T-cell (primary cell): ENCODE data around the gene SCYL1. TPM values are rescaled to one million over a fixed set of nuclear protein-coding genes. Genes with fewer than 3 reads are reported as not detected.

Experiments used
- ATAC-seq, 4 experiments: fragments of 200-7000 bp in 3 of 4; fragments of 150-1000 bp in 1 of 4; cut with Tn5 transposase; replicated peaks in 1 of 4; 1 replicate in 3 of 4; 2 replicates in 1 of 4; pipeline ENCODE4 v1.10.0; 2021; ENCODE audit warnings: moderate library complexity in 3 of 4, mild to moderate bottlenecking in 2 of 4, moderate number of reproducible peaks in 1 of 4
- CTCF ChIA-PET, 2 donors: fragments of 300-600 bp; sonication (Branson Sonifier 250); formaldehyde crosslinking; loops; one replicate each; lab custom pipeline; 2022; ENCODE audit warnings: antibody characterized with exemption in 2 of 2; lab: Charles Lee
- POLR2A ChIA-PET, 2 donors: fragments of 300-600 bp; sonication (Branson Sonifier 250); formaldehyde crosslinking; loops; one replicate each; lab custom pipeline; 2022; ENCODE audit warnings: antibody characterized with exemption in 2 of 2; lab: Charles Lee
- DNase-seq, 35 experiments: peaks; one replicate each; pipeline versions ENCODE4 v3.0.0 to v3.0.0-alpha.2; 2013 to 2023
- H3K27ac ChIP-seq: one replicate; pipeline ENCODE4 v1.5.1; 2013; ENCODE audit warnings: low read length
- H3K27me3 ChIP-seq, 2 experiments: replicated peaks in 1 of 2; 1 replicate in 1 of 2; 2 replicates in 1 of 2; pipeline versions ENCODE4 v1.6.1 to v1.7.0; 2013; ENCODE audit warnings: low read length in 1 of 2, mixed read lengths in 1 of 2; ENCODE audit not compliant: control insufficient read depth in 2 of 2, insufficient read depth in 2 of 2; ENCODE audit errors: extremely low read depth in 1 of 2
- H3K36me3 ChIP-seq, 2 donors: 1 replicate in 1 of 2; 2 replicates in 1 of 2; pipeline versions ENCODE4 v1.6.1 to v1.7.0; 2013; ENCODE audit warnings: low read length in 1 of 2; ENCODE audit not compliant: control insufficient read depth in 2 of 2, insufficient read depth in 1 of 2; ENCODE audit errors: extremely low read depth in 1 of 2
- H3K4me1 ChIP-seq, 2 experiments: 1 replicate in 1 of 2; 2 replicates in 1 of 2; pipeline versions ENCODE4 v1.6.1 to v1.7.0; 2013; ENCODE audit warnings: low read length in 2 of 2, mixed read lengths in 1 of 2; ENCODE audit not compliant: insufficient read depth in 2 of 2, control insufficient read depth in 1 of 2; ENCODE audit errors: extremely low read depth in 1 of 2
- H3K4me3 ChIP-seq, 2 donors: 1 replicate in 1 of 2; 2 replicates in 1 of 2; pipeline versions ENCODE4 v1.5.1 to v1.7.0; 2013; ENCODE audit warnings: mild to moderate bottlenecking in 2 of 2, low read length in 1 of 2, moderate library complexity in 1 of 2; ENCODE audit not compliant: control insufficient read depth in 1 of 2; ENCODE audit errors: extremely low read depth in 1 of 2
- H3K9me3 ChIP-seq: 2 replicates; pipeline ENCODE4 v1.7.0; 2013
- H3K27ac Mint-ChIP-seq, 2 donors: one replicate each; pipeline ENCODE4 v1.8.0; 2020 to 2021; ENCODE audit warnings: mild to moderate bottlenecking in 2 of 2, mixed read lengths in 2 of 2
- H3K27me3 Mint-ChIP-seq, 2 donors: one replicate each; pipeline ENCODE4 v1.8.0; 2021 to 2022; ENCODE audit warnings: mixed read lengths in 2 of 2
- H3K36me3 Mint-ChIP-seq: one replicate; pipeline ENCODE4 v1.8.0; 2021; ENCODE audit warnings: mixed read lengths
- H3K4me1 Mint-ChIP-seq, 3 donors: one replicate each; pipeline ENCODE4 v1.8.0; 2020 to 2022; ENCODE audit warnings: mixed read lengths in 3 of 3, mild to moderate bottlenecking in 1 of 3
- H3K4me3 Mint-ChIP-seq, 3 donors: one replicate each; pipeline ENCODE4 v1.8.0; 2020 to 2022; ENCODE audit warnings: mild to moderate bottlenecking in 3 of 3, mixed read lengths in 3 of 3, moderate library complexity in 3 of 3
- H3K9me3 Mint-ChIP-seq, 3 donors: one replicate each; pipeline ENCODE4 v1.8.0; 2020 to 2022; ENCODE audit warnings: mixed read lengths in 3 of 3
- WGBS: methylation state at CpG from one replicate; pipeline ENCODE4 v1.1.5; 2013; ENCODE audit warnings: missing lambda C conversion rate; ENCODE audit not compliant: insufficient coverage; 5-methylcytosine and 5-hydroxymethylcytosine counted together
- total RNA-seq, 35 experiments: library from RNA in 6 of 35; stranded (reverse) in 6 of 35; fragments of 120-200 nt in 1 of 35; gene quantifications; one replicate each; pipeline versions ENCODE4 v1.2.1 to v1.2.4 and lab custom pipeline; 2013 to 2026

SCYL1 gene
- total RNA-seq, 5 donors from 2014 or later (not counting 1 experiment from before 2014, with no cell fraction given) = 66.4 to 96.8 (median 76.8) TPM

DNA sequence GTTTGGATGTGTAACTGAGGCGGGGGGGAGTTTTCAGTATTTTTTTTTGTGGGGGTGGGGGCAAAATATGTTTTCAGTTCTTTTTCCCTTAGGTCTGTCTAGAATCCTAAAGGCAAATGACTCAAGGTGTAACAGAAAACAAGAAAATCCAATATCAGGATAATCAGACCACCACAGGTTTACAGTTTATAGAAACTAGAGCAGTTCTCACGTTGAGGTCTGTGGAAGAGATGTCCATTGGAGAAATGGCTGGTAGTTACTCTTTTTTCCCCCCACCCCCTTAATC is 23.8 kb upstream of the SCYL1 start:
- Histone ChIP-seq H3K9me3 (no peaks in the 10 kb centered on the region), H3K4me1 (peaks cover 34 to 39% of the 10 kb centered on the region in 2 experiments), H3K27ac (peak overlapping the region; percentile 97), H3K27me3 (no peaks in the 10 kb centered on the region), H3K4me3 (peak overlapping the region; percentile 79 to 100), H3K36me3 (peaks cover 3 to 55% of the 10 kb centered on the region in 2 donors)
- peaks cover 30 to 56% (median 39%) of the 10 kb centered on the region in 3 donors for H3K4me1 Mint-ChIP-seq
- no peak overlapping the region for H3K4me3 Mint-ChIP-seq
- ChIA-PET CTCF (interaction anchor here in 1 of 2 donors (1.0 to 5.3 kb wide), 4 partner anchors 29 to 85 kb away, joined by 3 to 29 read pairs (median 16); no protein-coding TSS in a partner anchor), POLR2A (interaction anchor here (0.6 to 7.8 kb wide), 7 partner anchors 23 to 358 kb away, joined by 3 to 306 read pairs (median 50); partner anchors contain the start of gene NEAT1 (in 2 of the 2))
- WGBS = no CpG with 5 or more reads among the region's 2 CpGs
- no peaks in the 10 kb centered on the region for H3K27me3 Mint-ChIP-seq
- ATAC-seq (no peak), DNase-seq (no peak)
- no peaks in the 10 kb centered on the region for H3K9me3 Mint-ChIP-seq
- no peak overlapping the region for H3K27ac Mint-ChIP-seq
- H3K36me3 Mint-ChIP-seq = peaks cover 27% of the 10 kb centered on the region

DNA sequence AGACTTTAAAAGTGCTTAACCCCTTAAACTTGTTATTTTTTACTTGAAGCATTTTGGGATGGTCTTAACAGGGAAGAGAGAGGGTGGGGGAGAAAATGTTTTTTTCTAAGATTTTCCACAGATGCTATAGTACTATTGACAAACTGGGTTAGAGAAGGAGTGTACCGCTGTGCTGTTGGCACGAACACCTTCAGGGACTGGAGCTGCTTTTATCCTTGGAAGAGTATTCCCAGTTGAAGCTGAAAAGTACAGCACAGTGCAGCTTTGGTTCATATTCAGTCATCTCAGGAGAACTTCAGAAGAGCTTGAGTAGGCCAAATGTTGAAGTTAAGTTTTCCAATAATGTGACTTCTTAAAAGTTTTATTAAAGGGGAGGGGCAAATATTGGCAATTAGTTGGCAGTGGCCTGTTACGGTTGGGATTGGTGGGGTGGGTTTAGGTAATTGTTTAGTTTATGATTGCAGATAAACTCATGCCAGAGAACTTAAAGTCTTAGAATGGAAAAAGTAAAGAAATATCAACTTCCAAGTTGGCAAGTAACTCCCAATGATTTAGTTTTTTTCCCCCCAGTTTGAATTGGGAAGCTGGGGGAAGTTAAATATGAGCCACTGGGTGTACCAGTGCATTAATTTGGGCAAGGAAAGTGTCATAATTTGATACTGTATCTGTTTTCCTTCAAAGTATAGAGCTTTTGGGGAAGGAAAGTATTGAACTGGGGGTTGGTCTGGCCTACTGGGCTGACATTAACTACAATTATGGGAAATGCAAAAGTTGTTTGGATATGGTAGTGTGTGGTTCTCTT is 23.2 kb upstream of the SCYL1 start:
- ChIA-PET POLR2A (interaction anchor here (0.6 to 7.8 kb wide), 15 partner anchors 9 to 1230 kb away, joined by 3 to 306 read pairs (median 3); partner anchors contain the start of genes NEAT1 (in 1 of the 2) and SF1 (in 1 of the 2)), CTCF (interaction anchor here (0.5 to 5.3 kb wide), 7 partner anchors 68 to 1476 kb away, joined by 3 to 29 read pairs (median 4); partner anchors contain the start of gene TIGD3 (in 1 of the 2))
- Mint-ChIP-seq H3K27me3 (no peaks in the 10 kb centered on the region), H3K4me3 (no peak overlapping the region), H3K9me3 (no peaks in the 10 kb centered on the region), H3K27ac (no peak overlapping the region), H3K36me3 (peaks cover 32% of the 10 kb centered on the region), H3K4me1 (peaks cover 30 to 56% (median 39%) of the 10 kb centered on the region in 3 donors)
- WGBS = 0% methylated on average over 3 of the region's 3 CpGs
- ATAC-seq (no peak), DNase-seq (no peak)
- peaks cover 3 to 60% of the 10 kb centered on the region in 2 donors for H3K36me3 ChIP-seq
- H3K9me3 ChIP-seq = no peaks in the 10 kb centered on the region
- H3K27ac ChIP-seq = peak overlapping the region; percentile 97
- peak overlapping the region; percentile 79 to 100 for H3K4me3 ChIP-seq
- H3K4me1 ChIP-seq = peaks cover 34 to 37% of the 10 kb centered on the region in 2 experiments
- no peaks in the 10 kb centered on the region for H3K27me3 ChIP-seq

DNA sequence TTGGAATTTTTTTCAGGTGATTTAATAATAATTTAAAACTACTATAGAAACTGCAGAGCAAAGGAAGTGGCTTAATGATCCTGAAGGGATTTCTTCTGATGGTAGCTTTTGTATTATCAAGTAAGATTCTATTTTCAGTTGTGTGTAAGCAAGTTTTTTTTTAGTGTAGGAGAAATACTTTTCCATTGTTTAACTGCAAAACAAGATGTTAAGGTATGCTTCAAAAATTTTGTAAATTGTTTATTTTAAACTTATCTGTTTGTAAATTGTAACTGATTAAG is 22.7 kb upstream of the SCYL1 start:
- Mint-ChIP-seq H3K4me3 (no peak overlapping the region), H3K27me3 (no peaks in the 10 kb centered on the region), H3K36me3 (peaks cover 32% of the 10 kb centered on the region), H3K4me1 (peaks cover 30 to 56% (median 39%) of the 10 kb centered on the region in 3 donors), H3K9me3 (no peaks in the 10 kb centered on the region), H3K27ac (no peak overlapping the region)
- no peak for ATAC-seq
- POLR2A ChIA-PET = interaction anchor here (0.6 to 7.8 kb wide), 17 partner anchors 9 to 811 kb away, joined by 3 to 306 read pairs (median 3); partner anchors contain the start of genes NEAT1 (in 1 of the 2) and SF1 (in 1 of the 2)
- no peak for DNase-seq
- Histone ChIP-seq H3K27ac (peak overlapping the region; percentile 97), H3K9me3 (no peaks in the 10 kb centered on the region), H3K36me3 (peaks cover 3 to 60% of the 10 kb centered on the region in 2 donors), H3K4me3 (peak overlapping the region; percentile 79 to 100), H3K27me3 (no peaks in the 10 kb centered on the region), H3K4me1 (peaks cover 34 to 38% of the 10 kb centered on the region in 2 experiments)
- CTCF ChIA-PET = interaction anchor here (0.7 to 1.5 kb wide), 5 partner anchors 68 to 148 kb away, joined by 3 to 5 read pairs (median 4); partner anchors contain the start of gene TIGD3 (in 1 of the 2)

DNA sequence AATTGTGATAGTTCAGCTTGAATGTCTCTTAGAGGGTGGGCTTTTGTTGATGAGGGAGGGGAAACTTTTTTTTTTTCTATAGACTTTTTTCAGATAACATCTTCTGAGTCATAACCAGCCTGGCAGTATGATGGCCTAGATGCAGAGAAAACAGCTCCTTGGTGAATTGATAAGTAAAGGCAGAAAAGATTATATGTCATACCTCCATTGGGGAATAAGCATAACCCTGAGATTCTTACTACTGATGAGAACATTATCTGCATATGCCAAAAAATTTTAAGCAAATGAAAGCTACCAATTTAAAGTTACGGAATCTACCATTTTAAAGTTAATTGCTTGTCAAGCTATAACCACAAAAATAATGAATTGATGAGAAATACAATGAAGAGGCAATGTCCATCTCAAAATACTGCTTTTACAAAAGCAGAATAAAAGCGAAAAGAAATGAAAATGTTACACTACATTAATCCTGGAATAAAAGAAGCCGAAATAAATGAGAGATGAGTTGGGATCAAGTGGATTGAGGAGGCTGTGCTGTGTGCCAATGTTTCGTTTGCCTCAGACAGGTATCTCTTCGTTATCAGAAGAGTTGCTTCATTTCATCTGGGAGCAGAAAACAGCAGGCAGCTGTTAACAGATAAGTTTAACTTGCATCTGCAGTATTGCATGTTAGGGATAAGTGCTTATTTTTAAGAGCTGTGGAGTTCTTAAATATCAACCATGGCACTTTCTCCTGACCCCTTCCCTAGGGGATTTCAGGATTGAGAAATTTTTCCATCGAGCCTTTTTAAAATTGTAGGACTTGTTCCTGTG is 22.1 kb upstream of the SCYL1 start:
- peak overlapping the region in 1 of 2 donors; percentile 76 for H3K27ac Mint-ChIP-seq
- H3K27me3 ChIP-seq = no peaks in the 10 kb centered on the region
- peaks cover 3 to 60% of the 10 kb centered on the region in 2 donors for H3K36me3 ChIP-seq
- peaks cover 38% of the 10 kb centered on the region in 2 experiments for H3K4me1 ChIP-seq
- H3K4me1 Mint-ChIP-seq = peaks cover 34 to 59% (median 43%) of the 10 kb centered on the region in 3 donors
- H3K4me3 ChIP-seq = peak overlapping the region; percentile 79 to 100
- DNase-seq (peak in 1 of 35 experiments; percentile 39), ATAC-seq (no peak)
- no peaks in the 10 kb centered on the region for H3K9me3 Mint-ChIP-seq
- ChIA-PET CTCF (interaction anchor here (0.6 to 1.5 kb wide), 7 partner anchors 18 to 148 kb away, joined by 3 to 5 read pairs (median 4); partner anchors contain the start of gene TIGD3 (in 1 of the 2)), POLR2A (interaction anchor here (0.6 to 7.8 kb wide), 19 partner anchors 8 to 810 kb away, joined by 3 to 306 read pairs (median 3); partner anchors contain the start of genes NEAT1 (in 1 of the 2) and SF1 (in 1 of the 2))
- no peaks in the 10 kb centered on the region for H3K27me3 Mint-ChIP-seq
- H3K4me3 Mint-ChIP-seq = no peak overlapping the region
- H3K27ac ChIP-seq = peak overlapping the region; percentile 97
- peaks cover 32% of the 10 kb centered on the region for H3K36me3 Mint-ChIP-seq
- no peaks in the 10 kb centered on the region for H3K9me3 ChIP-seq
- WGBS = 0% methylated on average over 2 of the region's 6 CpGs

DNA sequence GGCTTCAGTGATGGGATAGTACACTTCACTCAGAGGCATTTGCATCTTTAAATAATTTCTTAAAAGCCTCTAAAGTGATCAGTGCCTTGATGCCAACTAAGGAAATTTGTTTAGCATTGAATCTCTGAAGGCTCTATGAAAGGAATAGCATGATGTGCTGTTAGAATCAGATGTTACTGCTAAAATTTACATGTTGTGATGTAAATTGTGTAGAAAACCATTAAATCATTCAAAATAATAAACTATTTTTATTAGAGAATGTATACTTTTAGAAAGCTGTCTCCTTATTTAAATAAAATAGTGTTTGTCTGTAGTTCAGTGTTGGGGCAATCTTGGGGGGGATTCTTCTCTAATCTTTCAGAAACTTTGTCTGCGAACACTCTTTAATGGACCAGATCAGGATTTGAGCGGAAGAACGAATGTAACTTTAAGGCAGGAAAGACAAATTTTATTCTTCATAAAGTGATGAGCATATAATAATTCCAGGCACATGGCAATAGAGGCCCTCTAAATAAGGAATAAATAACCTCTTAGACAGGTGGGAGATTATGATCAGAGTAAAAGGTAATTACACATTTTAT is 21.4 kb upstream of the SCYL1 start:
- POLR2A ChIA-PET = interaction anchor here (0.5 to 7.8 kb wide), 8 partner anchors 79 to 780 kb away, joined by 3 to 306 read pairs (median 4); partner anchors contain the start of gene NEAT1 (in 1 of the 2)
- H3K4me1 Mint-ChIP-seq = peaks cover 37 to 61% (median 44%) of the 10 kb centered on the region in 3 donors

More for the DNA sequence above, 21.4 kb upstream of the SCYL1 start:
- CTCF ChIA-PET = interaction anchor here (0.5 to 0.6 kb wide), 2 partner anchors 85 to 87 kb away, joined by 3 read pairs; no protein-coding TSS in a partner anchor
- peaks cover 36 to 38% of the 10 kb centered on the region in 2 experiments for H3K4me1 ChIP-seq
- H3K4me3 ChIP-seq = peak overlapping the region; percentile 79 to 100
- Mint-ChIP-seq H3K27ac (peak overlapping the region; percentile 53 to 80), H3K4me3 (no peak overlapping the region), H3K27me3 (no peaks in the 10 kb centered on the region), H3K9me3 (no peaks in the 10 kb centered on the region), H3K36me3 (peaks cover 32% of the 10 kb centered on the region)
- H3K27ac ChIP-seq = peak overlapping the region; percentile 97
- H3K36me3 ChIP-seq = peaks cover 3 to 60% of the 10 kb centered on the region in 2 donors
- H3K27me3 ChIP-seq = no peaks in the 10 kb centered on the region
- ATAC-seq = no peak
- no peak for DNase-seq
- H3K9me3 ChIP-seq = no peaks in the 10 kb centered on the region
- no CpG with 5 or more reads among the region's 3 CpGs for WGBS
